Measurements from ENCODE around the gene MSH3.

MSH3 gene

DNA sequence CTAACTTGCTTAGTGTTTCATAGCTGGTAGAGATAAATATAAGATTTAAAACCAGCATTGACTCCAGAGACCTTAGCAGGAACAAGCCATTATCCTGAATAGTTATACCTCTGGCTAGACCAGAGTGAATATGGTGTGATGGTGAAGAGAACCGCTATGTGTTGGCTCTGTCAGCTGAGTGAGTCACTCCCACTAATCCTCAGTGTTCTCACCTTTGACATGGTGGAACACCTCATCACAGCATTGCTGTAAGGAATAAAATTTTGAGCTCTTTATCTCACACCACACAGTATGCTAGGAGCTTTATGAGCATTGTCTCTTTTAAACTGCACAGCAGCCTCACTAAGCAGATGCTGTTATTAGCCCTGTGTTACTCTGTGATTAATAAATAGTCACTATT is 91.0 kb downstream of the MSH3 start:
- peaks cover 2% of the 10 kb centered on the region for H3K9me3 Mint-ChIP-seq
- no peak for ATAC-seq
- H3K27ac Mint-ChIP-seq: no peak overlapping the region
- no peaks in the 10 kb centered on the region for H3K27me3 Mint-ChIP-seq
- peaks cover 9% of the 10 kb centered on the region for H3K4me1 Mint-ChIP-seq
- peaks cover 83% of the 10 kb centered on the region for H3K36me3 Mint-ChIP-seq
- no peak overlapping the region for H3K4me3 Mint-ChIP-seq

DNA sequence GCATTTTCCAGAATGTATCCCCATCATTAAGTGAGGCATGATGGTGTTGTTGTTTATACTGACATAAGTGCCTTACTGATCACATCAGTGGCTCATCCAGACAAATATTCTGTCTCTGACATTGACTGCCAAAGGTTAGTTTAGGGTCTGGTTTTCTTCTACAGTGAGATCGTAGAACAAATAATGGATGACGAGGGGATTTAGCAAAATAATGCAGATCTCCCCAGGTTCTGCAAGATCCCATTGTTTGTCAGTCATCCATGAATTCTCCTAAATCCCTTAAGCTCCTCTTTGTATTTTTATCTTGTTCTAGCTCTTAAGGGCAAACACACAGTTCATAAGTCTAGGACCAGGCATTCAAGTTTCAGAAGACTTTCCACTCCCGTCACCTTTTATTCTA is 93.5 kb downstream of the MSH3 start:
- peaks cover 5% of the 10 kb centered on the region for H3K9me3 Mint-ChIP-seq
- H3K27ac Mint-ChIP-seq: no peak overlapping the region
- H3K4me1 Mint-ChIP-seq: no peaks in the 10 kb centered on the region
- H3K4me3 Mint-ChIP-seq: no peak overlapping the region
- ATAC-seq: no peak
- H3K36me3 Mint-ChIP-seq: peaks cover 85% of the 10 kb centered on the region
- H3K27me3 Mint-ChIP-seq: no peaks in the 10 kb centered on the region

DNA sequence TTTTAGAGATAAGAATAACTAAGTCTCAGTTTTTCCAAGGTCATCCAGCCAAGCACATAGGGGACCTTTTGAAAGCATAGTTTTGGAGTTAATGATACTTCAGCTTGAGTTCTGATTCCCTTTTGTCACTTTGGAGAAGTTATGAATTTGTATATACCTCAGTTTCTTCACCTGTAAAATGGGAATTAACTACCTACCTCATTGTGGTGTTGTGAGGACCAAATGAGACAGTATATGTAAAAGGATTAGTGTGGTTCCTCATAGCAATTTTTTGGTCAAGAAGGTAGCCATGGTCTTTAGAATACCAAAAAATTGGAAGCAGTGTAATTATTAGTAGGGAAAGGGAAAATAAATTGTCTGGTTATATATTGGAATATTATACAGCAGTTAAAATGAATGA is 98.0 kb downstream of the MSH3 start:
- Mint-ChIP-seq H3K4me3 (no peak overlapping the region), H3K27ac (no peak overlapping the region), H3K36me3 (peaks cover 61% of the 10 kb centered on the region), H3K9me3 (peaks cover 5% of the 10 kb centered on the region), H3K27me3 (no peaks in the 10 kb centered on the region), H3K4me1 (peaks cover 26% of the 10 kb centered on the region)
- ATAC-seq: no peak

DNA sequence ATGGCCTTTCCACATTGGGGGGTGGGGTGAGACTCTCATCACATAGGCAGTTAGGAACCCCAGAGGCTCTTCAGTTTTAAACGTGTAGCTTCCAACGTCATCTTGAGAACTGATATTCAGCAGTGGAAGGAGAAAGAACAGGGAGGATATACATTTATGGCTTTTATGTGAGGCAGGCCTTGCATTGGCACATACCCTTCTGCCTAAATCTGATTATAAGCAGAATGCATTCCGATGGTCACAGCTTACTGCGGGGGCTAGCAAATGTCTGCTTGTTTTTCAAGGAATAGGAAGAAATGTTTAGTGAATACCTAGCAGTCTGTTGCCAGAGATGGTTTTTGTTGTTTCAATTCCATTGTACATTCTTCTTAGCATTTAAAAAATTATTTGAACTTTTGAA is 99.3 kb downstream of the MSH3 start:
- H3K27me3 Mint-ChIP-seq: no peaks in the 10 kb centered on the region
- peaks cover 59% of the 10 kb centered on the region for H3K36me3 Mint-ChIP-seq
- no peak overlapping the region for H3K27ac Mint-ChIP-seq
- peaks cover 26% of the 10 kb centered on the region for H3K4me1 Mint-ChIP-seq
- no peak for ATAC-seq
- H3K4me3 Mint-ChIP-seq: no peak overlapping the region
- peaks cover 5% of the 10 kb centered on the region for H3K9me3 Mint-ChIP-seq

DNA sequence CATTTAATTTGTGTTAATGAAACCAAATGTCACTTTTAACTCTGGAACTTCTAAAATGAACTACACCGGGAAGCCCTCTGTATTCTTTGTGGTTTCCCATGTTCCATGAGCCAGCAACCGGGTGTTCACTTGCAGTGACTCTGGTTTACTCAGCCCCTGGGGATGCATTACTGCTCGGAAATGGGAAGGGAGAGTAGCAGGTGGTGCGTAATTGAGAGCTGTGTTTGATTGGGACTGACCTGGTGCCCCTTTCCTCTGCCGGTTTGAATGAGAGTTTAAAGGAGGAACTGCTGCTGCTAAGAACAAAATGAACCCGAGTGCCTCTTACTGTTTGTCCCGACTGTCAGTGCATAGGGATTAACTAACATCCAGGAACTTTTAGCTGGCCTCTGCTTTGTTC is 100.4 kb downstream of the MSH3 start:
- Mint-ChIP-seq H3K27ac (peak overlapping the region; percentile 80), H3K4me3 (peak overlapping the region; percentile 14), H3K9me3 (peaks cover 2% of the 10 kb centered on the region), H3K27me3 (no peaks in the 10 kb centered on the region), H3K36me3 (peaks cover 58% of the 10 kb centered on the region), H3K4me1 (peaks cover 36% of the 10 kb centered on the region)
- ATAC-seq: peak; percentile 92

DNA sequence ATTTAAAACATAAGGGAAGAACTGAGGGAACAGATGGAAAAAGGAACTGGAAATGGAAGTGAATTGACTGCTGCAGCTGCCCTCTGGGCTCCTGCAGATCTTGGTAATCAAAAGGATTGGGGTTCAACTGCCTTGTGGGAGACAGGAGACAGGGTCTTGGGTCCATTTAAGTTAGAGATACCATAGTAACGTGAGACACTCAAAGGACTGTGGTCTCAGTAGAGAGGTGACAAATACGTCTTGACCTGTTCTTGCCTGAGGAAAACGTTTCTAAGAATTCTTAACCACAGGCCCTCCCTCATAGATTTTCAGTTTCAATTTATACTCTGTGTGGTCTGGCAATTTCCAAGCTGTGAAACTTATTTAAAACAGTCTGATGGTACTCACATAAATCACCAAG is 101.2 kb downstream of the MSH3 start:
- Mint-ChIP-seq H3K27ac (peak overlapping the region; percentile 80), H3K4me3 (peak overlapping the region; percentile 14), H3K4me1 (peaks cover 36% of the 10 kb centered on the region), H3K36me3 (peaks cover 56% of the 10 kb centered on the region), H3K9me3 (peaks cover 2% of the 10 kb centered on the region), H3K27me3 (no peaks in the 10 kb centered on the region)
- ATAC-seq: peak; percentile 93

DNA sequence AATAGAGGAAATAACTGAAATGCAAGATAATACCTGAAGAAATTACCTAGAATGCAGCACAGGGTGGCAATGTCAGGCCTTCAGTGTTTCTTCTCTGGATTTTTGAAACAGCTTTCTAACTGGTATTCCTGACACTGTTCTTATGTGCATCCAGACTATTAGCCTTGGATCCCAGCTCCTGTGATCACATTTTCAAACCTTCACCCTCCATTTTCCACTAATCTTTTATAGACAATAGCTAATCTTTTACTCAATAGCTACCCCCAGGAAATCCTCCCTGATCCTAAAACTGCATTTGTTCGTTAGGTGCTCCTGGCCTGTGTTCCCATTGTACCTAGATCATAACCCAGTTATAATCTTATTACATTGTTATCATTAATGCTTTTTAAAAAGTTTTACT is 101.8 kb downstream of the MSH3 start:
- Mint-ChIP-seq H3K4me3 (no peak overlapping the region), H3K4me1 (peaks cover 36% of the 10 kb centered on the region), H3K27me3 (no peaks in the 10 kb centered on the region), H3K9me3 (peaks cover 2% of the 10 kb centered on the region), H3K36me3 (peaks cover 56% of the 10 kb centered on the region), H3K27ac (peak overlapping the region; percentile 80)
- no peak for ATAC-seq

DNA sequence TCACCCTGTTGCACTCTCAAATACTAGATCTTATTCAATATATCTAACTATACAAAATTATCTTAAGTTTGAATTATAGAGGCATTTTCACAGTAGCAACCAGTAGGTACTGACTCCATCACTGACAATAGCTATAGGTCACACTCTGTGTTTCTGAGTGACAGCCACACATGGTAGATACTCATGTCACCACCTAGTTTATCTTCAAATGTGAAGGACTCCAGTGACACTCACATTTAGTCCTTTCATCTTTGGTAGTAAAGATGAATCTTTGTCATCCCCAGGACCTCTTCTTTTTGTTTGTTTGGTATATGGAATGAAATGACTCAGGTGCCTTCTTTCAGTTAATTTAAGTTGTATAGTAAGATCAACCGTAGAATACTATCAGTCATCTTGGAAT is 102.8 kb downstream of the MSH3 start:
- peaks cover 46% of the 10 kb centered on the region for H3K36me3 Mint-ChIP-seq
- H3K27ac Mint-ChIP-seq: no peak overlapping the region
- no peaks in the 10 kb centered on the region for H3K27me3 Mint-ChIP-seq
- H3K4me3 Mint-ChIP-seq: no peak overlapping the region
- no peak for ATAC-seq
- no peaks in the 10 kb centered on the region for H3K9me3 Mint-ChIP-seq
- peaks cover 36% of the 10 kb centered on the region for H3K4me1 Mint-ChIP-seq

DNA sequence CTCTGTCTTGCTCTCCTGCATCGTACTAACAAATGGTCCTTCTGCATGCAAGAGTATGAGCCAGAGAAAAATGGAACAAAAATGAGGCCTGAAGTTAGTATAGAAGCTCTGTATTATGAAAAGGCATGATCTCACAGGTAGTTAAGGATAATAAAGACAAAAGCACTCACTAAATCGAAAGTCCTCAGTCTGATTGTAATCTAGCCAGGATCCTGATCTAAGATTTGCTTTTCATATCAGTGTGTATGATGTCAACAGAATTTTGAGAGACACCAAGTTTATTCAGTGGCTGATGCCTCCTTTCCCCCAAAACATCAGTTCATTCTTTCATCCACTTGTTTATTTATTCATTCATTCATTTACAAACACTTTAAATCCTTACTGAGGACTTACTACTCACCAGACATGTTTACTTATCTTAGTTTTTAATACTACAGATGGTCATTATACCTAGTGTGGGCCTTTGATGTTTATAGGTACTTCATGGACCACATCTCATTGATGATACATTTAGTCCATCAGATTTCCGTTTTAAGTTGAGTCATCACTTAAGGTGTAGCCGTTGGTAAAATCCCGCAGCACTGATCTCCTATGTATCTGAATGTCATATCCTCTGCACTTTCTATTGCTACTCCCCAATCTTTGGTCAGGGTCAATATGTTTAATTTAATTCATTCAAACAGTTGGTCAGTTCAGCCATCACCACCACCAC is 105.6 kb downstream of the MSH3 start:
- Mint-ChIP-seq H3K9me3 (no peaks in the 10 kb centered on the region), H3K36me3 (peaks cover 46% of the 10 kb centered on the region), H3K27me3 (no peaks in the 10 kb centered on the region), H3K27ac (peak overlapping the region; percentile 23), H3K4me3 (no peak overlapping the region), H3K4me1 (peaks cover 27% of the 10 kb centered on the region)
- ATAC-seq: no peak

DNA sequence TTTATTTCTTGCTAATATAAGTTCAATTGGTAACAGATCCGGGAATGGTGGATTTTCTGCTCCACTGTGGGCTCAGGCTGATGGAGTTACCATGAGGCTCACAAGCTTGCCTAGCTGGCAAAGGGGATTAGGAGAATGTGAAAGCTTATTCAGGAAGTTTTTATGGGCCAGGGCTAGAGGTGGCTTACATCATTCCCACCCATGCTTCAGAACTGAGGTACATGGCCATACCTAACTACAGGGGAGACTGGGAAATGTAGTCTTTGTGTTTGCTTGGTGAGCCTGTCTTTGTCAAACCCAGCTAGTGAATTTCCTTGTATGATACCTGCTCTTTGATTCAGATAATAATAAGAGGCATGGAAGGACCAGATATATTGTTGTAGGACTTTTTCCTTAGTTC is 106.2 kb downstream of the MSH3 start:
- H3K4me3 Mint-ChIP-seq: no peak overlapping the region
- no peaks in the 10 kb centered on the region for H3K9me3 Mint-ChIP-seq
- no peak for ATAC-seq
- H3K36me3 Mint-ChIP-seq: peaks cover 51% of the 10 kb centered on the region
- no peaks in the 10 kb centered on the region for H3K27me3 Mint-ChIP-seq
- H3K4me1 Mint-ChIP-seq: peaks cover 20% of the 10 kb centered on the region
- H3K27ac Mint-ChIP-seq: no peak overlapping the region

DNA sequence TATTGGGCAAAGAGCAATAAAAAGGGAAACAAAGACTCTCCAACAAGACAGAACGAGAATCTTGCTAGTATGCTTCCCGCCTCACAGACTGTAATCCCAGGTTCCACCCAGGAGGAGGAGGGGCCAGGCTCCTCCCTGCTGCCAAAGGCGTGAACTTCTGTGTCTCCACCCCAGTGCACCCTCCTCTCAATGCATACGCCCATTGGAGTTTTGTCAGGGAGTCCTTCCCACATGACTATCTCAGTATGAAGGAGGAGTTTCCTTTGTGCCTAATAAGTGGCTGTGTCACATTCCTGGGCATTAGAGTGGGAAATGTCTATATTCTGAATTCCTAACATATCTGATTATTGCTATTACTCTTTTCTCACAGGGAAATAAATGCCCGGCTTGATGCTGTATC is 106.7 kb downstream of the MSH3 start:
- Mint-ChIP-seq H3K27ac (no peak overlapping the region), H3K9me3 (no peaks in the 10 kb centered on the region), H3K4me3 (no peak overlapping the region), H3K4me1 (peaks cover 15% of the 10 kb centered on the region), H3K27me3 (no peaks in the 10 kb centered on the region), H3K36me3 (peaks cover 54% of the 10 kb centered on the region)
- ATAC-seq: no peak

DNA sequence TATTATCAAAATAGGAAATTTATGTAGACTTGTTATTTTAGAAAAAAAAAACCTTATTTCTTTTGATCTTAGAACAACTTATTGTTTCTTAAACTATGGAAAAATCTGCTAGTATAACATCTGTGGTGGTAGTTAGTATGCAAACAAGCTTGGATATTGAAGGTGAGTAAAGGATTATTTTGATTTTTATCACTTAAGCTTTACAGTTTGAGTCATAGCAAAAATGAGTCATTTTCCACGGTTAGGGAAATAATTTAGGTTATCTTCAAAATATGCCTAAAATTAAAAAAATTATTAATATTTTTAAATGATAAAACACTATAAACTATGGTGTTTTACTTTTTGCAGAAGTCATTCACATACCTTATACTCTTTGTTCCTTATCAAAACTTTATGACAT is 107.5 kb downstream of the MSH3 start:
- H3K27ac Mint-ChIP-seq: no peak overlapping the region
- no peak for ATAC-seq

DNA sequence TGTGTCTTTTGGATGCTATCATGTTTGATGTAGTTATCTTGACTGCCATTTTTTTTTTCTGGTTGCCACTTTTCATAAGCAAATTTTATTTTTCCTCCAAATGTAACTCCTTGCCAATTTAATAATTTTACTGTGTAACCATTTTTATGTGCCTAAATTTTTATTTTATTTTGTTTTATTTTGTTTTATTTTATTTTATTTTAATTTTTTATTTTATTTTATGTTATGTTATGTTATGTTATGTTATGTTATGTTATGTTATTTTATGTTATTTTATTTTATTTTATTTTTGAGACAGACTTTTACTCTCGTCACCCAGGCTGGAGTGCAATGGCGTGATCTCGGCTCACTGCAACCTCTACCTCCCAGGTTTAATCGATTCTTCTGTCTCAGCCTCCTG is 108.1 kb downstream of the MSH3 start:
- H3K9me3 Mint-ChIP-seq: no peaks in the 10 kb centered on the region
- peaks cover 10% of the 10 kb centered on the region for H3K4me1 Mint-ChIP-seq
- no peaks in the 10 kb centered on the region for H3K27me3 Mint-ChIP-seq
- ATAC-seq: no peak
- H3K27ac Mint-ChIP-seq: no peak overlapping the region
- H3K4me3 Mint-ChIP-seq: no peak overlapping the region
- peaks cover 52% of the 10 kb centered on the region for H3K36me3 Mint-ChIP-seq

More for the DNA sequence above, 107.5 kb downstream of the MSH3 start:
- H3K36me3 Mint-ChIP-seq: peaks cover 54% of the 10 kb centered on the region
- H3K4me3 Mint-ChIP-seq: no peak overlapping the region
- H3K27me3 Mint-ChIP-seq: no peaks in the 10 kb centered on the region
- no peaks in the 10 kb centered on the region for H3K9me3 Mint-ChIP-seq
- H3K4me1 Mint-ChIP-seq: peaks cover 10% of the 10 kb centered on the region

DNA sequence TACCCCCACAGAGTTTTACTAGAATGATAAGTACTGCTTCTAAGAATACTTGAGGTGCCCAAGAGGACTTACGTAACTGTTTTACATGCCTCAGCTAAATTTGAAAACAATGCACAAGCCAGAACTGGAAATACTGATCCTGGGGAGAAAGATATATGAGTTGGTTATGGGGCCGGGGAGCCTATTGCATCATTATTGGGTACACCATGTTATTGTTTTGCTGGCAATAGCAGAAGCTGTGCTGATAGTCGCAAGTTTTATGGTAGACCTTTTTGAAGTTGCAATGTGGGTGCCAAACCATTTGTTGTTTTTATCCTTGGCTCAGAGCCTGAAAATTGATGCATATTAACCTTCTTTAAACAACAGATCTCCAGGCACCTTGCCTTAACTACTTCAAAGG is 108.8 kb downstream of the MSH3 start:
- H3K27me3 Mint-ChIP-seq: no peaks in the 10 kb centered on the region
- H3K36me3 Mint-ChIP-seq: peaks cover 49% of the 10 kb centered on the region

DNA sequence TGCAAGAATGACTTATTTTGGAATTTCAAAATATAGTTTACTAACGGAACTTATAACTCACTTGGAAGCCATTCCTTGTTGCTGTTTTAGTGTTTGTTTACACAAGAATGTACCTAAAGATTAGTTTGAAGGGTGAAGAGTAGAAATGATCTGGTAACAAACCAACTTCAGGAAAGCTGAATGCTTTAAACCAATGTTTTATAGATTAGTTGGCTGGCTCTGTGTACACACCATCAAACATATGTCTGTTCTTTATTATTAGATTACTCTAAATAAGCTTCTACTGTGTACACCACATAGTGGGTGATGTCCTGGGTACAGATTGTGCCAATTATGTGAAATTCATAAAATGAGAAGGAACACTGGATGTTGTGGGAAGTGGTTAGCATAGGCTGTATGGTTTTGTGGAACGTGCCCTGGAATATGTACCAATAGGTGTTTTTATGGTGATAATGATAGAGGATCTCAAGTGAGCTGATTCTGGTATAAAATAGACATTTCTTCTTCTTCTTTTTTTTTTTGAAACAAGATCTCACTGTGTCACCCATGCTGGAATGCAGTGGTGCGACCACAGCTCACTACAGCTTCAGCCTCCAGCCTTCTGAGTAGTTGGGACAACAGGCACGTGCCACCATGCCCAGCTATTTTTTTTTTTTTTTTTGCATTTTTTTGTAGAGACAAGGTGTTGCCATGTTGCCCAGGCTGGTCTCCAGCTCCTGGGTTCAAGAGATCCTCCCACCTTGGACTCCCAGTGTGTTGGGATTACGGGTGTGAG is 109.6 kb downstream of the MSH3 start:
- H3K36me3 Mint-ChIP-seq: peaks cover 52% of the 10 kb centered on the region
- H3K9me3 Mint-ChIP-seq: no peaks in the 10 kb centered on the region
- H3K4me1 Mint-ChIP-seq: peaks cover 8% of the 10 kb centered on the region
- H3K4me3 Mint-ChIP-seq: no peak overlapping the region
- H3K27me3 Mint-ChIP-seq: no peaks in the 10 kb centered on the region
- no peak overlapping the region for H3K27ac Mint-ChIP-seq
- ATAC-seq: no peak

More for the DNA sequence above, 108.8 kb downstream of the MSH3 start:
- Mint-ChIP-seq H3K9me3 (no peaks in the 10 kb centered on the region), H3K4me1 (peaks cover 10% of the 10 kb centered on the region), H3K4me3 (no peak overlapping the region), H3K27ac (no peak overlapping the region)
- no peak for ATAC-seq

DNA sequence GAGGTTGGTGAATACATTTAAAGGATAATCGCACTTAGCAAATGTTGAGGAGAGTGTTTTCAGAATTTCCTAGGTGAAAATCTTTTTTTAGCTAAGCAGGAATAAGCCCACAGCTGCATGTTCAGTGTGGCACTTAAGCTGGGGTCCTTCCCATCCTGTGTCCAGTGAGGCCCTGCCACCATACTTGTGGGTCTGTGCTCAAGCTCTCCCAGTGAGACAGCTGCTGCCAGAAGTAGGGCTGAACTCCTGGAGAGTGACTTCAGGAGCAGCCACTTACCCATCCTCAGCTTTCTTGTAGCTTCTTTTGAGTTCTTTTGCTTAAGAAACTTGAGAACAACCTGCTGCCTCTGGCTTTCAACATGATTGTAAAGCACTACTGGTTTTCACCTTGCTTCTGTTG is 110.3 kb downstream of the MSH3 start:
- H3K27me3 Mint-ChIP-seq: no peaks in the 10 kb centered on the region
- peaks cover 44% of the 10 kb centered on the region for H3K36me3 Mint-ChIP-seq
- no peak overlapping the region for H3K27ac Mint-ChIP-seq
- ATAC-seq: no peak
- no peak overlapping the region for H3K4me3 Mint-ChIP-seq
- H3K4me1 Mint-ChIP-seq: peaks cover under 1% of the 10 kb centered on the region
- no peaks in the 10 kb centered on the region for H3K9me3 Mint-ChIP-seq
